Measurements from ENCODE around the gene UTS2R. TPM values are rescaled to one million over a fixed set of nuclear protein-coding genes. Genes with fewer than 3 reads are reported as not detected.
A peak's percentile ranks its signal among the peaks of the same experiment; 100 is the strongest.

UTS2R gene
- total RNA-seq, 1 donor from 2014 or later, result not detected

DNA sequence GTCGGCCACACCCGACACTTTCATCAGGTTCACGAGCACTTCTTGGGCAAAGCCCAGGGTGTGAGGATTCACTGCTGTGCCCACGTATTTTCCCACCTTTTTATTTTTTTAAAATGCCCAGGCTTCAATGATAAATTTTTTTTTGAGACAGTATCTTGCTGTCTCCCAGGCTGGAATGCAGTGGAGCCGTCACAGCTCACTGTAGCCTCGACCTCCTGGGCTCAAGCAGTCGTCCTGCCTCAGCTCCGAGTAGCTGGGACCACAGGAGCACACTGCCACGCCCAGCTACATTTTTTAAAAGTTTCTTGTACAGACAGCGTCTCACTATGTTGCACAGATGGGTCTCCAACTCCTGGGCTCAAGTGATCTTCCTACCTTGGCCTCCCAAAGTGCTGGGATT is 17.8 kb downstream of the UTS2R start:
- no peak for DNase-seq

DNA sequence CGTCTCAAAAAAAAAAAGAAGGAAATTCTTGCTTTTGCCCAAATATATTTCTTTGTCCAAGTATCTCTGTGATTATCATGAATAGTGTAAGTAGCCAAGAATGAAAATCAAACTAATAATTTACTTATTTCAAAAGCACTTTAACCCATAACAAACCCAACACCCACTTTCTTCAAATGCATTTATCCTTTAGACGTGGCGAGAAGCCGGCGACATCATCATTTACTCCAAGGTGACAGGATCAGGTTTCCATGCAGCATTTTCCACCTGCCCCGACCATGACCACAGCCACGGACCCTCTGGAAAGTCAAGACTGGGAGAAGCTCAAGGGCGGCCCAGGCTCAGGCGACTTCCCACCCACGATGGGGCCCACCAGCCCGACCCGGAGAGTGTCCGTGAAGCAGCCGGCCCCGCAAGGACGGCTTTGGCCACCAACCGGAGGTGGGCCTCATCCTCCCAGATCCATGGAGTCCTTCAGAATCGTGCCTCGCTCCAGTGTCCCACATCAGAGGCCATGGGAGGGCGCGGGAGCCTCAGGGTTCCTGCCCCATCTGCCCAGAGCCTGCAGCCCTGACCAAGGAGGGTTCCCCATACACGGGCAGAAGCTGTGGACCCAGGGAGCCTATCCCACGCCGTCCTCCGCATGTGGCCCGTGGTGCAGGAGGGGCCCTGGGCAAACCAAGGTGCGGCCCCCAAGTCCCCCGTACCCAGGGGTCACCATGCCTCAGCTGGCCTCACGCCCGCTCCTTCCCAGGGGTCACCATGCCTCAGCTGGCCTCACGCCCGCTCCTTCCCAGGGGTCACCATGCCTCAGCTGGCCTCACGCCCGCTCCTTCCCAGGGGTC is 18.7 kb downstream of the UTS2R start:
- no peak for DNase-seq

DNA sequence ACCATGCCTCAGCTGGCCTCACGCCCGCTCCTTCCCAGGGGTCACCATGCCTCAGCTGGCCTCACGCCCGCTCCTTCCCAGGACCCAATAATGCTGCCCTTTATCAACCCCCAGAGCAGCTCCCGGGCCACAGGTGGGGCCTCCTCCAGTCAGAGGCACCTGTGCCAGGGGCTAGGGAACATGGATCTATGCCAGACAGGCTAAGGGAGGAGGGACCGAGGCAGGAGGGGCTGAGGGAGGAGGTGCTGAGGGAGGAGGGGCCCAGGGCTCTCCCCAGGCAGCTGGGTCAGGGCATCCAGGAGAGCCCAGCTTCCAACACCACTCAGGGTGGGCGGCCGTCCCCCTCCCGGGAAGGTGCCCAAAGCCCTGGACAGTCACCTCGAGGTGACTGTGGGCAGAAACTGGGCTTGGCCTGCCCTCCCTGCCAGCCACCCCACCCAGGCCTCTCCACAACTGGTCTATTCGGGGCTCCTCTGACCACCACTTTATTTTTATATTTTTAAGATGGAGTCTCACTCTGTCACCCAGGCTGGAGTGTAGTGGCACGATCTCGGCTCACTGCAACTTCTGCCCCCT is 19.4 kb downstream of the UTS2R start:
- no peak for DNase-seq

DNA sequence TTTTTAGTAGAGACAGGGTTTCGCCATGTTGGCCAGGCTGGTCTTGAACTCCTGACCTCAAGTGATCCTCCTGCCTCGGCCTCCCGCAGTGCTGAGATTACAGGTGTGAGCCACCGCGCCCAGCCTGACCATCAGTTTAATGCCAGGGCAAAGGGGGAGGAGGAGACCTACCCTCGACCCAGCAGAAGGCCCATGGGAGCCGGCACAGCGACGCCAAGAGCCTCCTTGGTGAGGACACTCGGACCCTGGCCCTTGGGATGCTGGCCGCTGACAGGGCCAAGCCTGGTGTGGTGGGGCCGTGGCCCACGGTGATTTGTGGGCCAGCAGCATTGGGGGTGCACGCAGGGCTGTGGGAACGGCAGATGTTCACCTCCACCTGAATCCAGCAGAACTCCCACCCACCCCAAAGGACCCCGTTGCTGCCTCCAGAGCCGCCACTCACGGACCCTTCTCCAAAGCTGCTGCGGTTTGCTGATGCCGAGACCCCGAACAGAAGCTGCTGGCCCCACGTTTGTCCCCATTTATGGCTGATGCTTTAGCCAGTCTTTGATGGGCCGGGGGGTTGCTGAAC is 20.0 kb downstream of the UTS2R start:
- no peak for DNase-seq

GRCh38 chr17:82392209-82392920 is 20.8 kb downstream of the UTS2R start:
- DNase-seq, result no peak

DNA sequence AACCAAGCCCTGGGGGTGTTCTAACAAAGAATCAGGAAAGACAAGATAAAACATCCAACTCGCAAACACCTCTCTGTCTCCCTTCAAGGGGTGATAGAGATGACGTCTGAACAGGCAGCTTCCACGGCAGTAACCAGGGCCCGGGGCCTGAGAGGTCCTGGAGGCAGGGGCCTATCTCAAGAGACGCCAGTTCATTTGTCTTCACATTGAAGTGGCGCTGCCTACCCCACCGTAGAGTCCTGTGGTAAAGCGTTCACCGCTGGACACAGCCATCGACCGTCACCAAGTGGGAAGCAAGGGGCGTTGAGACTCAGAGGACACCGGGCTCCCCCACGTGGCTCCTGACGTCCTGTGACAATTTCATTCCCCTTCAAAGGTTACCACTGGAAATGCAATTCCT is 21.4 kb downstream of the UTS2R start:
- DNase-seq, result no peak

DNA sequence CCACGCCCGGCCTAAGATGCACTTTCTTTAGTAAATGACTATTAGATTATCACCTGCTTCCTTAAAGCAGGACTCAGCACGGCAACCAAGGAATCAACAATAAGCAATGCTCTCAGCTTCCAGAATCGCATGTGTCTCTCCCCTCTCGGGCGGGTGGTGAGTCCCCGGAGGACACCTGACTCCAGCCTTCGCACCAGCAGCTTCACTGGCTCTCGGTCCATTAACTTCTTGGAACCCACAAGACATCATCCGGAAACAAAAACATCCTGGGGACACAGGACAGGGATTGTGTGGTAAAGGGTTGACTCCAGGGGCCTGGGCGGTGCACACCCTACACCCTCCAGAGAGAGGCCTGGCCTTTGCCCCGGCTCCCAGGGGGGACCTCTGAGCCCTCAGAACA is 22.7 kb downstream of the UTS2R start:
- no peak for DNase-seq

DNA sequence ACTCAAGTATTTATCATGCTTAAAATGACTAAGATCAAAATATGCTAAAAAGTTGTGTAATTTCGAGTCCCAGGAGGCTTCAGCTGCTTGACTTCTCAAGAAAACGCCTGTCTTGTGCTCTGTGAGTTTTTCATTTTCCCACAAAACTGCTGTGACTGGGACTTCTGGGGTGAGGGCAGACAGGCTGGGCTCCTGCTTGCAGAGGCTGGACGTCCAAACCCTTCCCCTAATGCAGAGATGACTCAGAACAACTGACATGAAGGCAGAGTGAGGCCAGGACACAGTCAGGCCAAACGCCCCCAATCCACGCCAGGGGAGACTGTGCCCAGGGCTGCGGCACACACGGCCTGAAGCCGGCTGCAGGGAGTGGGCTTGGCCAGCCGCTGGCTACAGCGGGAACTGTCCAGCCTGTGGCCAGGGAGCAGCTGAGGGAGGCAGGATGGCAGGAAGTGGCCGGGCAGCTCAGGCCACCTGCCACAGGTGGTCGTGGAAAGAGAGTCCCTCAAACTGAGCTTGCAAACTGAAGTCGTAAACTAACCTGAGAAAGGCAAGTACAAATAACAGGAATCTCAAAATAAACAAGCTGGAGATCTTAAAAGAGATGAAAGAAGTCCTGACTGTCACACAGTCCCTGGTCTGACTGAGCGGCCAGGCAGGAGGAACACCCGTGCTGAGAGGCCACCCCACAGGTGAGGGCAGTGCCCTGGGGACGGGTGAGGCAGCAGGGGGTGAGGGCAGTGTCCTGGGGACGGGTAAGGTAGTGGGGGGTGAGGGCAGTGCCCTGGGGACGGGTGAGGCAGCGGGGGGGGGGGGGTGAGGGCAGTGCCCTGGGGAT is 25.3 kb downstream of the UTS2R start:
- DNase-seq, result no peak

DNA sequence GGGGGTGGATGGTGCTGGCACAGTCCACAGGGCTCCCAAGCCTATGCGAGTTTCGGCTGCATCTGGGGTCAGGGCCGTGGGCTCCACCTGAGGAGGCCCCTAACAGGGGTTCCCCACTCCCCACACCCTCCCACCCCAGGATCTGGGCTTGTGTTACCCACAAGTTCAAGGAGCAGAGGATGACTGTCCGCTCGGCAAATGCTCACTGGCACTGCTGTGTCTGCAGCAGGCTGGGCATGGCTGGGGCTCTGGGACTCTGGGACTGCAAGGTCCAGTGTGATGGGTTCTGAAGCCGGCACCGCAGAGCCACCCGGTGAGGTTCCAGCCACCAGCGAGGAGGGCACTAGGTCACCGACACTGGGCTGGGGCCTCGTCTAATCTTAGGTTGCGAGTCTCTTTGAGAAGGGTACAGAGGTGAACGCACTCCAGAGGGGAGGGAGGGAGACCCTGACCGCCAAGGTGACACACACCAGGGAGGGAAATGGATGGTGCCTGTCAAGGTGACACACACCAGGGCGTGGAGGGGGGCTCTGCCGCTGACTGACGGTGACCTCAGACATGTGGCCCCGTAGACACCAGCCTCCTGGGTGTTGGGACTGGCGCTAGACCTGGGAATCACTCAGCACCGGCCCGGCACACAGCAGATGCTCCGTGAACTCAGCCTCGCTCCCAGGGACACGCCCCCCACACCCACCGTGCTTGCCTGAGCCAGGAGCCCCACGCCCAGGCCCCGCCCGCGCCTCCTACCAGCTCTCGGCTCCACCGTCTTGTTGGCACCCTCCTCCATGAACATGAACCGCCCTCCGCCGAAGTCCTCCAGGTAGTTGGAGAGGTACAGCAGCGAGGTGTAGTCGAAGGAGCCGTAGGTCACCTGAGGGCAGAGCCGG is 26.1 kb downstream of the UTS2R start:
- DNase-seq, result no peak

GRCh38 chr17:82399041-82399441 is 27.5 kb downstream of the UTS2R start:
- DNase-seq, result peak; percentile 77

GRCh38 chr17:82399601-82400101 is 28.1 kb downstream of the UTS2R start:
- no peak for DNase-seq

- DNase-seq, result no peak
These were observed 28.6 kb downstream of the UTS2R start for GRCh38 chr17:82400206-82400605.

DNA sequence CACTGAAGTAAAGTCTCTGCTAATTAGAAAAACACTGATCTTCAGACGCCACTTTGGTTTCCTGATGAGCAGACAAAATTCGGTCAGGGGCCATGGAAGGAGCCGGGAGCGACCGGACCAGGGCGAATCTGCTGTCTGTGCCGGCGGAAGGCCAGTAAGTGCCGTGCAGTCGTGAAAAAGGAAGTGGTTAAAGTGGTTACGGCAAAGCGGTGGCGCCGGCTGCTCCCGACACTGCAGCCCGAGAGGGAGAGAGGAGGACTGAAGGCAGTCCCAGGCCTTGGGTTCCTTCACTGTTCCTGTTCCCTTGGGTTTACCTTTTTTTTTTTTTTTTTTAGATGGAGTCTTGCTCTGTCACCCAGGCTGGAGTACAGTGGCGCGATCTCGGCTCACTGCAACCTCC is 29.3 kb downstream of the UTS2R start:
- DNase-seq, result no peak

DNA sequence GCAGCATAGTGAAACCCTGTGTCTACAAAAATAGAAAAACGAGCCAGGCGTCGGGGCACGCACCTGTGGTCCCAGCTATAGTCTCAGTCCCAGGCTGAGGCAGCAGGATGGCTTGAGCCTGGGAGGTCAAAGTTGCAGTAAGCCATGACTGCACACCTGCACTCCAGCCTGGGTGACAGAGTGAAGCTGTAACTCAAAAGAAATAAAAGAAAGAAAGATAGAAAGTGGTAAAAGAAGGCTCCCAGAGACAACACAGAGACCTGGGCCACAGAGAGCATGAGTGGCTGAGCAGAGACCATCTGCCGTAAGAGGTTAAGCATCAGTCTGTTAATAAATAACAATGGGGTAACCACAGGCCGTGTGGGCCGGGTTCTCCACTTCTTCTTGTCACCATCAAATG is 31.3 kb downstream of the UTS2R start:
- DNase-seq, result no peak

DNA sequence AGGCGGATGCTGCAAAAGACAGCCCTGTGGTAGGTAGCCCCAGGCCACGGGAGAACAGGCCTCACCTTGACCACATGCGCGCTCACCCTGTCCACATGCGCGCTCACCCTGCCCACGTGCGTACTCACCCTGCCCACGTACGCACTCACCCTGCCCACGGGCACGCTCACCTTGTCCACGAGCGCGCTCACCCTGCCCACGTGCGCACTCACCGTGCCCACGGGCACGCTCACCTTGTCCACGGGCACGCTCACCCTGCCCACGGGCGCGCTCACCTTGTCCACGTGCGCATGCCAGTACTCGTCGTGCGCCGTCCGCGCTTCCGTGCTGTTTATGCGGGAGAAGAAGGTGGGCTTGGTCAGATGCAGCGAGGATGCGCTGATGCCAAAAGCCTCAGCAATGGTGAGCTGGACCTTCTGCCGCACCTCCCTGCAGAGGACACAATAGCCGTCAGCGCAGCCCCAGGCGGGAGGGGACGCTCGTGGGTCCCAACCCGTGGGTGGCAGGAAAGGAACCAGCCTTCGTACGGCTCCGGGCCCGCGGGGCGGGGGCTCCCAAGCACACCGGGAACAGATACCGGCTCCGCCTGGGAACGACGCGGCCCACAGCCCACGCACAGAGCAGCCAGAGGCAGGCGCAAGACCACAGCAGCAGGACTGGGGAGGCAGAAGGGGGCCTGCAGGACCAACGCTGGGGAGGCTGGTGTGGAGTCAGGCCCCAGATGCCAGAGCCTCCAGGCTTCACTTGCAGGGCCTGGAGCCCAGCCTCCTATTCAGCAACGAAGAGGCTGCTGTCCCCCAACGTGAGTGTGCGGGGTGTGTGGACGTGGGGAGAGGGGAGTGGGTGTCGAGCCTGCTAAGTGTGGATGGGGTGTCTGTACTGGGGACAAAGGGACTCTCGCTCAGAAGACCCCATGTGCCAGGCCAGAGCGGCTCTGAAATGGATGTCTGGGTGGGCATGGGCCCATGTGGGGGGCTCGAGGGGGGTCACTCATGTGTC is 32.4 kb downstream of the UTS2R start:
- no peak for DNase-seq

DNA sequence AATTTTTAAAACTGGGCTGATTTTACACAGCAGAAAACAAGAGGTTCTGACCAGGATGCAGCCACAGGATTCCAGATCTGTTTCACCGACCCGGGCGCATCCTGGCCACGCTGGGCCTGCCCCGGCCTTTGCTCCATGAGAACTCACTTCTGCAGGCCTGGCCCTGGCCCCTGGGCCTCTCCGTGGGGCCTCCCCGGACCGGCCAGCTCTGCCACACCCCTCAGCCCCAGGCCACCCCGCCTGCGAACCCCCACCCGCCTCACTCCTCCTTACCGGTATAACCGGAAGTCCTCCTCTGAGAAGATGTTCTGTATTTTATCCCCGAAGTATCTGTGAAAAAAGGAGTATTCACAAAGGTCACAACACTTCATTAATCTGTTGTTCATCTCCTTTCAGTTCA is 33.5 kb downstream of the UTS2R start:
- DNase-seq, result no peak

DNA sequence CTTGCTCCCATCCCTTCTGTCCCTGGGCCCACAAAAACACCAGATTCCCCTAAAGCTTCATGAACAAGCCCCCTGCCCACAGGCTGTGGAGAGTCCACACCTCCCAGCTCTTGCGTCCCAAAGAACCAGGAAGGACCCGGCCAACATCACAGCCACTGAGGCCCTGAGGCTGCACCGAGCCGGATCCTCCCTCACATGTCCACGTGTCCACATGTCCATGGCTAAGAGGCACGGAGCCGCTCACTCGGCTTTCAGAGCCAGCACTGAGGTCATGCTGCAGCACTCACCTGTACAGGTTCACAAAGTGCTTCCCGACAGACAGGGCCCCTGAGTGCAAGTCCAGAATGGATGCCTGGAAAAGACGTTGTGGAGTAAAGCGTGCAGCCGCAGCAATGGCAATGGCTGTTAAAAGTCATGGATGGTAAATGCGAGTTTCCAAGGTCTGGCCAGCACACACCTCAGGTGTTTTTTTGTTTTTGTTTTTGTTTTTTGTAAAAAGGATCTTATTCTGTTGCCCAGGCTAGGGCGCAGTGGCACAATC is 34.6 kb downstream of the UTS2R start:
- DNase-seq, result no peak

DNA sequence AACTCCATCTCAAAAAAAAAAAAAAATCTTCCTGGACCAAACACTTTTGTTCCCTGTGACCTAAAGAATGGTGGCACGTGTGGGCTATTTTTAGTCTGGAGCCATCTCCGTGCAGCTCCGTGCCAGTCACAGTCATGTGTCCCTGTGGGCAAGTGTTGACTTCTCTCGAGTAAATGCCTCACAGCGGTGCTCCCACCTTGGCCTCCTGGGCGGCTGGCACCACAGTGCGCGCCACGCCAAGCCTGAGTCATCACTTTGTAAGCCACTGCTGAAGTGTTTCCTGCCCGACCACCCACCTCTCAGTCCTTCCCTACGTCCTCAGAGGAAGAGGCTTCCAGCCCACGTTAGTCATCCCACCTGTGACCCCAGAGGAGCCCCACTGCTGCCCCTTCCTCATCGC is 35.7 kb downstream of the UTS2R start:
- no peak for DNase-seq

- DNase-seq, result no peak
These were observed 36.8 kb downstream of the UTS2R start for GRCh38 chr17:82408288-82408937.
